Astrocyte (in vitro differentiated cells and primary cell): ENCODE measurements around the gene HSD17B11. TPM values are rescaled to one million over a fixed set of nuclear protein-coding genes. Genes with fewer than 3 reads are reported as not detected.

Experiments
- DNase-seq: peaks from one replicate; pipeline ENCODE4 v3.0.0-alpha.2; 2010; ENCODE audit warnings: low read depth
- FAIRE-seq: peaks from 2 replicates; lab custom pipeline; 2011; peaks lifted over from hg19 to GRCh38; lab: Jason Lieb, UNC
- H2AFZ ChIP-seq: 2 replicates; pipeline ENCODE4 v1.6.0; 2012; ENCODE audit warnings: low read depth, low read length, inconsistent platforms
- H3K27ac ChIP-seq: 2 replicates; pipeline ENCODE4 v1.5.1; 2011; ENCODE audit warnings: low read depth, low read length, inconsistent platforms
- H3K27me3 ChIP-seq: 2 replicates; pipeline ENCODE4 v1.6.0; 2011; ENCODE audit warnings: low read length, inconsistent platforms; ENCODE audit not compliant: insufficient read depth
- H3K36me3 ChIP-seq: 2 replicates; pipeline ENCODE4 v1.5.1; 2011; ENCODE audit warnings: low read length, inconsistent platforms; ENCODE audit not compliant: insufficient read depth
- H3K4me1 ChIP-seq: 2 replicates; pipeline ENCODE4 v1.5.1; 2011; ENCODE audit warnings: low read length, inconsistent platforms; ENCODE audit not compliant: insufficient read depth
- H3K4me2 ChIP-seq: 2 replicates; pipeline ENCODE4 v1.6.0; 2012; ENCODE audit warnings: low read length, inconsistent platforms
- H3K4me3 ChIP-seq: 2 replicates; pipeline ENCODE4 v1.5.1; 2011; ENCODE audit warnings: low read depth, mild to moderate bottlenecking, low read length, inconsistent platforms; ENCODE audit not compliant: insufficient read depth
- H3K79me2 ChIP-seq: 2 replicates; pipeline ENCODE4 v1.6.0; 2012; ENCODE audit warnings: mild to moderate bottlenecking, low read length, inconsistent platforms; ENCODE audit not compliant: insufficient read depth
- H3K9ac ChIP-seq: 2 replicates; pipeline ENCODE4 v1.6.0; 2012; ENCODE audit warnings: mild to moderate bottlenecking, low read length, inconsistent platforms
- H3K9me3 ChIP-seq: 2 replicates; pipeline ENCODE4 v1.5.1; 2012; ENCODE audit warnings: low read depth, mild to moderate bottlenecking, low read length, inconsistent platforms; ENCODE audit not compliant: insufficient read depth
- H4K20me1 ChIP-seq: 2 replicates; pipeline ENCODE4 v1.6.0; 2012; ENCODE audit warnings: low read length, inconsistent platforms; ENCODE audit not compliant: insufficient read depth
- H3K27ac Mint-ChIP-seq: one replicate; pipeline ENCODE4 v1.8.0; 2021; ENCODE audit warnings: mild to moderate bottlenecking, mixed read lengths; ENCODE audit not compliant: unreplicated experiment
- H3K27me3 Mint-ChIP-seq: one replicate; pipeline ENCODE4 v1.8.0; 2021; ENCODE audit warnings: low read depth, mixed read lengths; ENCODE audit not compliant: unreplicated experiment
- H3K36me3 Mint-ChIP-seq: one replicate; pipeline ENCODE4 v1.8.0; 2021; ENCODE audit warnings: low read depth, mixed read lengths; ENCODE audit not compliant: unreplicated experiment
- H3K4me1 Mint-ChIP-seq: one replicate; pipeline ENCODE4 v1.8.0; 2021; ENCODE audit warnings: low read depth, mixed read lengths; ENCODE audit not compliant: unreplicated experiment
- H3K4me3 Mint-ChIP-seq: one replicate; pipeline ENCODE4 v1.8.0; 2021; ENCODE audit warnings: mild to moderate bottlenecking, moderate library complexity, mixed read lengths; ENCODE audit not compliant: unreplicated experiment
- H3K9me3 Mint-ChIP-seq: one replicate; pipeline ENCODE4 v1.8.0; 2021; ENCODE audit warnings: mild to moderate bottlenecking, mixed read lengths; ENCODE audit not compliant: unreplicated experiment
- EZH2 ChIP-seq: IDR thresholded peaks from 2 replicates; pipeline ENCODE4 v1.6.1; 2012; ENCODE audit warnings: mild to moderate bottlenecking, low read length, inconsistent platforms; ENCODE audit not compliant: insufficient read depth
- total RNA-seq: library from RNA; stranded (reverse); gene quantifications from 2 replicates; pipeline ENCODE4 v1.2.1, GENCODE V29; 2021
- TF ChIP-seq, protein P1 (sequence below): IDR thresholded peaks from 2 replicates; pipeline ENCODE4 v1.5.1; 2011; ENCODE audit warnings: low read depth, mild to moderate bottlenecking, inconsistent platforms, low read length, moderate library complexity; ENCODE audit not compliant: insufficient read depth

HSD17B11 gene
- total RNA-seq, 1 donor from 2014 or later, result 34.0 TPM

DNA sequence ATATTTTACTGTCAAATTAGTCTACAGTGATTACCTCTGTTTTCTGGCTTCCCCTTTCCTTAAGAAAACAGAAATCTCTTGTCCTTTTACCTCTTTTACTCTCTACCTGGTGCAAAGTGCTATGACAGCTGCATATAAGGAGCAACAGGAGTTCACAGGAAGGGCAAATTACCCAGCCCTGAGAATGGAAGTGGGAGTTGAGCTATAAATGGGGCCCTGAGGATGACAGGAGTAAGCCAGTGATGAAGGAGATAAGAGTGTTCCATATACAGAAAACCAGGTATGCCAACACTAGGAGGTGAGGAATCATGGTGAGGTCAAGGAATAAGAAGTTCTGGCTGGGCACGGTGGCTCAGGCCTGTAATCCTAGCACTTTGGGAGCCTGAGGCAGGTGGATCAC, 63.9 kb downstream of the HSD17B11 start:
- FAIRE-seq (no peak), DNase-seq (no peak)
- H3K4me1 ChIP-seq, result no peaks in the 10 kb centered on the region
- H3K9me3 ChIP-seq, result no peaks in the 10 kb centered on the region
- peaks cover 1% of the 10 kb centered on the region for H3K9me3 Mint-ChIP-seq
- no peak overlapping the region for H3K9ac ChIP-seq
- no peaks in the 10 kb centered on the region for H3K27me3 Mint-ChIP-seq
- H3K4me1 Mint-ChIP-seq, result no peaks in the 10 kb centered on the region
- no peak overlapping the region for H3K27ac Mint-ChIP-seq
- no peak overlapping the region for H3K4me2 ChIP-seq
- H3K4me3 Mint-ChIP-seq, result no peak overlapping the region
- no peaks in the 10 kb centered on the region for H3K36me3 Mint-ChIP-seq
- no peaks in the 10 kb centered on the region for H3K36me3 ChIP-seq
- no peaks in the 10 kb centered on the region for H3K79me2 ChIP-seq
- H3K4me3 ChIP-seq, result no peak overlapping the region
- no peaks in the 10 kb centered on the region for H3K27me3 ChIP-seq
- H3K27ac ChIP-seq, result no peak overlapping the region
- no peak overlapping the region for H2AFZ ChIP-seq
- TF ChIP-seq, protein P1, sequence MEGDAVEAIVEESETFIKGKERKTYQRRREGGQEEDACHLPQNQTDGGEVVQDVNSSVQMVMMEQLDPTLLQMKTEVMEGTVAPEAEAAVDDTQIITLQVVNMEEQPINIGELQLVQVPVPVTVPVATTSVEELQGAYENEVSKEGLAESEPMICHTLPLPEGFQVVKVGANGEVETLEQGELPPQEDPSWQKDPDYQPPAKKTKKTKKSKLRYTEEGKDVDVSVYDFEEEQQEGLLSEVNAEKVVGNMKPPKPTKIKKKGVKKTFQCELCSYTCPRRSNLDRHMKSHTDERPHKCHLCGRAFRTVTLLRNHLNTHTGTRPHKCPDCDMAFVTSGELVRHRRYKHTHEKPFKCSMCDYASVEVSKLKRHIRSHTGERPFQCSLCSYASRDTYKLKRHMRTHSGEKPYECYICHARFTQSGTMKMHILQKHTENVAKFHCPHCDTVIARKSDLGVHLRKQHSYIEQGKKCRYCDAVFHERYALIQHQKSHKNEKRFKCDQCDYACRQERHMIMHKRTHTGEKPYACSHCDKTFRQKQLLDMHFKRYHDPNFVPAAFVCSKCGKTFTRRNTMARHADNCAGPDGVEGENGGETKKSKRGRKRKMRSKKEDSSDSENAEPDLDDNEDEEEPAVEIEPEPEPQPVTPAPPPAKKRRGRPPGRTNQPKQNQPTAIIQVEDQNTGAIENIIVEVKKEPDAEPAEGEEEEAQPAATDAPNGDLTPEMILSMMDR, result no peak
- TF ChIP-seq EZH2, result no peak
- no peaks in the 10 kb centered on the region for H4K20me1 ChIP-seq

- FAIRE-seq (no peak), DNase-seq (no peak)
- TF ChIP-seq, protein P1, result no peak
- TF ChIP-seq EZH2, result no peak
- Mint-ChIP-seq H3K27me3 (no peaks in the 10 kb centered on the region), H3K27ac (no peak overlapping the region), H3K36me3 (no peaks in the 10 kb centered on the region), H3K4me3 (no peak overlapping the region), H3K4me1 (no peaks in the 10 kb centered on the region), H3K9me3 (no peaks in the 10 kb centered on the region)
- Histone ChIP-seq H3K27me3 (no peaks in the 10 kb centered on the region), H4K20me1 (no peaks in the 10 kb centered on the region), H3K27ac (no peak overlapping the region), H3K79me2 (no peaks in the 10 kb centered on the region), H3K36me3 (no peaks in the 10 kb centered on the region), H3K4me2 (no peak overlapping the region), H3K4me1 (no peaks in the 10 kb centered on the region), H3K4me3 (no peak overlapping the region), H3K9ac (no peak overlapping the region), H3K9me3 (no peaks in the 10 kb centered on the region), H2AFZ (no peak overlapping the region)
These were observed 64.5 kb downstream of the HSD17B11 start for GRCh38 chr4:87326460-87326859.

DNA sequence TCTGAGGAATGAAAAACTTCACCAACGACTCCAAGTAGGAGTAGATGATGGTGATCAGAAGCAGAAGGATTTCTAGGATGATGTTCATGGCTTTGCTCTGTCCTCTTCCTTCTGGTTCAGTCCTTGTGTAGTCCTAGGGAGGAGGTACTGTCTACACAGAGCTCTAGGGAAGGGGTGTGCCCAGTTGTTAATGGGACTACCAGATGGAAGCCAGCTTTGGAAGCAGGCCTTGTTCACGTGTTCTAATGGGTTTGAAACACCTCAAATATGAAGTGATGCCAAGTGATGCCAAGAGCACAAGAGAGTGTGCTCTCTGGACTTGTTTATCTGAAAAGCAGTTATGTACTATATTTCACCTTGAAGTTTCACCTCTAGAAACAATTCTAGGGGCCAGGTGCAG, 68.2 kb downstream of the HSD17B11 start, which contains the start of gene HSD17B13:
Gene HSD17B13, minus strand, starts transcription at position 129 of the 400 bp plus-strand sequence. Its CDS starts 41 bp downstream, at position 88.
- Mint-ChIP-seq H3K4me1 (no peaks in the 10 kb centered on the region), H3K27ac (no peak within 1 kb of the TSS), H3K36me3 (no peaks in the 10 kb centered on the region), H3K9me3 (no peaks in the 10 kb centered on the region), H3K4me3 (no peak within 1 kb of the TSS), H3K27me3 (no peaks in the 10 kb centered on the region)
- Histone ChIP-seq H4K20me1 (no peaks in the 10 kb centered on the region), H3K9ac (no peak within 1 kb of the TSS), H3K36me3 (no peaks in the 10 kb centered on the region), H3K79me2 (no peaks in the 10 kb centered on the region), H3K4me1 (no peaks in the 10 kb centered on the region), H3K27ac (no peak within 1 kb of the TSS), H3K4me2 (no peak within 1 kb of the TSS), H2AFZ (no peak within 1 kb of the TSS), H3K4me3 (no peak within 1 kb of the TSS), H3K27me3 (no peaks in the 10 kb centered on the region), H3K9me3 (no peaks in the 10 kb centered on the region)
- FAIRE-seq, result no peak
- TF ChIP-seq EZH2, result no peak
- TF ChIP-seq, protein P1, result no peak
- DNase-seq, result no peak
